HG02623 (cell line): Measurements from ENCODE around the gene WFIKKN1.
A peak's percentile ranks its signal among the peaks of the same experiment; 100 is the strongest.

Source experiments
- ATAC-seq: cut with Tn5 transposase; IDR thresholded peaks from one replicate; pipeline ENCODE4 v1.9.1; 2021; ENCODE audit warnings: moderate library complexity; ENCODE audit not compliant: unreplicated experiment

Gene WFIKKN1

GRCh38 chr16:651844-652243, 21.1 kb downstream of the WFIKKN1 start:
- ATAC-seq: no peak

GRCh38 chr16:652454-653305, 21.9 kb downstream of the WFIKKN1 start:
- no peak for ATAC-seq

GRCh38 chr16:654034-654433, 23.2 kb downstream of the WFIKKN1 start:
- ATAC-seq: no peak

GRCh38 chr16:657487-657886, 26.7 kb downstream of the WFIKKN1 start:
- no peak for ATAC-seq

GRCh38 chr16:658679-659571, 28.1 kb downstream of the WFIKKN1 start:
- ATAC-seq: no peak

- no peak for ATAC-seq
Observed at GRCh38 chr16:659618-660017, 28.8 kb downstream of the WFIKKN1 start.

- ATAC-seq: no peak
Observed at GRCh38 chr16:660132-660458, 29.3 kb downstream of the WFIKKN1 start.

DNA sequence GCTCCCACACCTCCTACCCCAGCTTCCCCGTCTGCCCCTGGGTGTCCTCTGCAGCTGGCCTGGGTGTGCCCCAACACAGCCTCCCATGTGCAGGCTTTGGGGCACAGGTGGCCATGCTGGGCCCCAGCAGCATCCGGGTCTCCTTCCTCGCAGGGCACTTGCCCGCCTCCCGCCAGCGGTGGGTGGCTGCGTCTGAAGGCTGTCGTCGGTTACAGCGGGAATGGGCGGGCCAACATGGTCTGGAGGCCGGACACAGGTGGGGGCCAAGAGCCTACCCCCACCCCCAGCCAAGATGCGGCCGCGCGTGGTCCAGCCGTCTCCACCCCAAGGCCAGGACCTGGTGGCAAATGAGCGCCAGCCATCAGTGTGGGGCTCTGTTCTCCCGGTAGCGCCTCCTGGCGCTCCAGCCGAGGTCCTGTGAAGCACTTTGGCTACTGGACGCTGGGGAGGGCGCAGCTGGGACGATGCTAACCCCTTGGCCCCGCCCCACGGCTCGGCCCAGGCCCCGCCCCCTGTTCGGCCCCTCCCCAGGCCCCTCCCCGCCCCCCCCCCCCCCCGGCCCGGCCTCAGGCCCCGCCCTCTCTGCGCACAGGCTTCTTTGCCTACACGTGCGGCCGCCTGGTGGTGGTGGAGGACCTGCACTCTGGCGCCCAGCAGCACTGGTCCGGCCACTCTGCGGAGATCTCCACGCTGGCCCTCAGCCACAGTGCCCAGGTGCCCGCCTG, 29.8 kb downstream of the WFIKKN1 start:
- no peak for ATAC-seq

DNA sequence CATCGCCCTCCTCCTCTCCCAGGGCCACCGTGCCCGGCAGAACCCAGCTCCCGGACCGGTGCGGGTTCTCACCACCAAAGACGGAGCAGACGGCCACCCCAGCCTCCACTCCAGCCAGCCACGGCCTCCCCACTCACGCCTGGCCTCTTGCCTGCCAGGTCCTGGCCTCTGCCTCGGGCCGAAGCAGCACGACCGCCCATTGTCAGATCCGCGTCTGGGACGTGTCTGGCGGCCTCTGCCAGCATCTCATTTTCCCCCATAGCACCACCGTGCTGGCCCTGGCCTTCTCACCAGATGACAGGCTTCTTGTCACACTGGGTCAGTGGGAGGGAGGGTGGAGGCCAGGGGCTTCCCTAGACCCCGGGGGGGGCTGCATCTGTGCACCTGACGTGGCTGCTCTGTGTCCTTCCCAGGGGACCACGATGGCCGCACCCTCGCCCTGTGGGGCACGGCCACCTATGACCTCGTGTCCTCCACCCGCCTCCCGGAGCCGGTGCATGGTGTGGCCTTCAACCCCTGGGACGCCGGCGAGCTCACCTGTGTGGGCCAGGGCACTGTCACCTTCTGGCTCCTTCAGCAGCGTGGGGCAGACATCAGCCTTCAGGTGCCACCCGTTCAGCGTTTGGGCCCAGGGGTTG, 30.5 kb downstream of the WFIKKN1 start:
- no peak for ATAC-seq

DNA sequence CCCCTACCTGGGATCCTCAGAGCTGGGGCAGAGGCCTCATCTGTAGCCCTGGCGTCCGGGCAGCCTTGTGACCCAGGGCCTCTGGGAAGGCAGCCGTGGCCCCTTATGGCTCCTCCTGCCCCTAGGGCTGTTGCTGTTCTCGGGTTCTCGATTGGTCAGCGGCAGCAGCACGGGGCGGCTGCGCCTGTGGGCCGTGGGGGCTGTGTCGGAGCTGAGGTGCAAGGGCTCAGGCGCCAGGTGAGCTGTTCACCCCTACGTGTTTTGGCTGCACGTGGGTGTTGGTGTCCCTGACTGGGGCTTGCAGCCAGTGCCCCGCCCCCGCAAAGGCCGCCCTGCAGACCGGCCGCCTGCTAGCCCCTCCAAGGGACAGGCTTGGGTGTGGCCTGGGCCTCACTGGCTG, 31.3 kb downstream of the WFIKKN1 start:
- ATAC-seq: no peak

DNA sequence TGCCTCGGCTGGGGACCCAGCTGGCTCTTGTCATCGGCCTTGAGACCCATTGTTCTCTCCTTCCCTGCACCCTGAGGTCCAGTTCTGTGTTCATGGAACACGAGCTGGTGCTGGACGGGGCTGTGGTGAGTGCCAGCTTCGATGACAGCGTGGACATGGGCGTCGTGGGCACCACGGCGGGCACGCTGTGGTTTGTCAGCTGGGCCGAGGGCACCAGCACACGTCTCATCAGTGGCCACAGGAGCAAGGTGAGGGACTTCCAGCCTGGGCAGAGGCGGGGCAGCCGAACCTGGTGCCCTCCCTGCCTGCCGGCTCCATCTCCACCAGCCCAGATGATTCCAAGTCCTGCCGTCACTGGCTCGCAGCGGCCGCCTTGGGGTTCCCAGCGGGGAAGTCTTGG, 31.8 kb downstream of the WFIKKN1 start:
- no peak for ATAC-seq

GRCh38 chr16:666572-666971, 35.8 kb downstream of the WFIKKN1 start:
- ATAC-seq: no peak

- ATAC-seq: no peak
Observed at GRCh38 chr16:667113-667779, 36.5 kb downstream of the WFIKKN1 start.

- ATAC-seq: peak; percentile 75
Observed at GRCh38 chr16:667780-668518, 37.2 kb downstream of the WFIKKN1 start, which contains the start of gene RHOT2. Gene RHOT2, plus strand, starts transcription at chr16:668132. Its CDS starts 68 bp downstream, at chr16:668200.

DNA sequence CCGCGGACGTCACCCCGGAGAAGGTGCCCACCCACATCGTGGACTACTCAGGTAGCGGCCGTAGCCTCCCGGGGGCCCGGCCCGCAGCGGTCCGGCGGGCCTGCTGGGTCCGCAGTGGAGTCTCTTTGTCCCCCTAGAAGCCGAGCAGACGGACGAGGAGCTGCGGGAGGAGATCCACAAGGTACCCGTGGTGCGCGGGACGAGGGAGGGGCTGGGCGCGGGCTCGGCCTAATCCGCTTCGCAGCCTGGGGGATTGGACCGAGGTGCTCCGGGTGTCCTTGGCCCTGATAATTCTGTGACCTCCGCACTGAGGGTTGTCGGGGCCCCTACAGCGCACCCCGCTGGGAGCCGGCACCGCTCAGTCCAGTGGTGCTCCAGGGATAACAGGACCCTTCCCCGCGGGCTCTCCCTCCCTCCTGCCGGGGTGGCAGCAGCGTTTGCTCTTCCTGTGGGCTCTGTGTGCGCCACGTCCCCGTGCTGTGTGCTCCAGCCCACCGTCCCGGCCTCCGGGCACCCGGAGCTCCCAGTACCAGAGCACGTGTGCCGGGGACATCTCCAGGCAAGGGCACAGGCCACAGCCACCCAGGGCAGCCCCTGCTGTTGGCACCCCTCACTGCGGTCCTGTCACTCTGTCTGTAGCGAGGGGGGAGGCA, 37.9 kb downstream of the WFIKKN1 start:
- peak; percentile 10 for ATAC-seq

GRCh38 chr16:669666-670065, 38.9 kb downstream of the WFIKKN1 start:
- ATAC-seq: no peak

DNA sequence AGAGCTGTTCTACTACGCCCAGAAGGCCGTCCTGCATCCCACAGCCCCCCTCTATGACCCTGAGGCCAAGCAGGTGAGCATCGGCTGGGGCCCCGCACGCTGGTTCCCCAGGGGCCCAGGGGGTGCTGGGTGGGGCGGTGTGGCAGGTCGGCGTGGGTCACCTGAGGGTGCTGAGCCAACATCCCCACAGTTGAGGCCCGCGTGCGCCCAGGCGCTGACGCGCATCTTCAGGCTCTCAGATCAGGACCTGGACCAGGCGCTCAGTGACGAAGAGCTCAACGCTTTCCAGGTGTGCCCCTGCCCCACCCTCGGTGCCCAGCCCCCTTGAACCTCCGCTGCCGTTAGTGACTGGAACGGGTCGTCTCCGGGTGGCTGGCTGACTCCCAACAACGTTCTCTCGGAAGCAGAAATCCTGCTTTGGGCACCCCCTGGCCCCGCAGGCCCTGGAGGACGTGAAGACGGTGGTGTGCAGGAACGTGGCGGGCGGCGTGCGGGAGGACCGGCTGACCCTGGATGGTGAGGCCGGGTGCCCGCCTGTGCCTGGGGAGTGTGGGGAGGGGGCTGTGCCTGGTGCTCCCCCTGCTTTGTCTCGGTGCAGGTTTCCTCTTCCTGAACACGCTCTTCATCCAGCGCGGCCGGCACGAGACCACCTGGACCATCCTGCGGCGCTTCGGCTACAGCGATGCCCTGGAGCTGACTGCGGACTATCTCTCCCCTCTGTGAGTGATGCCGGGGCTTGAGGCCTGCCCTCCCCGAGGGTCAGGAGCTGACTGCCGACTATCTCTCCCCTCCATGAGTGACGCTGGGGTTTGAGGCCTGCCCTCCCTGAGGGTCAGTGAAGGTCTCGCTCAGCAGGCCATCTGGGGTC, 39.9 kb downstream of the WFIKKN1 start:
- ATAC-seq: no peak
